Uterus (tissue), 4 donors: ENCODE results near the gene VSNL1. TPM values are rescaled to one million over a fixed set of nuclear protein-coding genes. Genes with fewer than 3 reads are reported as not detected.

Experiments used
- DNase-seq, 2 donors: peaks; one replicate each; pipeline ENCODE4 v3.0.0-alpha.2; 2019 to 2020
- H3K27ac ChIP-seq, 2 donors: fragments of 200-600 bp; sonication (generic); 1 replicate in 1 of 2; 2 replicates in 1 of 2; pipeline ENCODE4 v1.5.1; 2016 to 2018
- H3K27me3 ChIP-seq, 2 donors: fragments of 200-600 bp; sonication (generic); one replicate each; pipeline ENCODE4 v1.5.1; 2018 to 2019; ENCODE audit warnings: control low read depth in 1 of 2
- H3K36me3 ChIP-seq, 2 donors: fragments of 200-600 bp; sonication (generic); one replicate each; pipeline ENCODE4 v1.5.1; 2019; ENCODE audit warnings: control low read depth in 1 of 2
- H3K4me1 ChIP-seq, 2 donors: fragments of 200-600 bp; sonication (generic); one replicate each; pipeline ENCODE4 v1.5.1; 2018 to 2019; ENCODE audit warnings: control low read depth in 1 of 2
- H3K4me3 ChIP-seq, 2 donors: fragments of 200-600 bp; sonication (generic); 1 replicate in 1 of 2; 2 replicates in 1 of 2; pipeline ENCODE4 v1.5.1; 2018 to 2019; ENCODE audit warnings: mild to moderate bottlenecking in 1 of 2
- H3K9me3 ChIP-seq, 2 donors: fragments of 200-600 bp; sonication (generic); one replicate each; pipeline ENCODE4 v1.5.1; 2019; ENCODE audit warnings: control low read depth in 1 of 2
- CTCF ChIP-seq, 4 experiments: fragments of 200-600 bp in 2 of 4; fragments of 450-650 bp in 2 of 4; sonication (generic) in 2 of 4; IDR thresholded peaks; one replicate each; pipeline ENCODE4 v1.5.1; 2016 to 2019; ENCODE audit warnings: antibody characterized with exemption in 4 of 4, mild to moderate bottlenecking in 2 of 4, moderate library complexity in 1 of 4
- POLR2A ChIP-seq, 2 donors: fragments of 450-650 bp; IDR thresholded peaks; one replicate each; pipeline ENCODE4 v1.6.1; 2016; ENCODE audit warnings: antibody characterized with exemption in 2 of 2, mild to moderate bottlenecking in 1 of 2, moderate library complexity in 1 of 2
- intact Hi-C: fragments of 100-400 bp; cut with DNase I; formaldehyde crosslinking; loops from one replicate; pipeline ENCODE4 v1.15.1; 2023; ENCODE audit warnings: low total_unique reads
- total RNA-seq, 4 donors: library from RNA; depleted of rRNA in 3 of 4; stranded (reverse); fragments of >200 nt in 3 of 4; gene quantifications; one replicate each; pipeline versions ENCODE4 v1.1.0 to v1.2.4, GENCODE V29; 2014 to 2023
- donor health status: DM: yes; HTN: yes; CAD: no.

Gene VSNL1
- total RNA-seq, result 1 to 10 TPM in 1 of 4 donors, under 1 TPM in 2, not detected in 1; 0.29 to 1.8 (median 0.61) TPM

GRCh38 chr2:17540093-17540812 lies at the start of gene VSNL1:
TSS of gene VSNL1 (plus strand) at chr2:17540696. CDS start at chr2:17592075, 51,379 bp downstream.
- Histone ChIP-seq H3K36me3 (no peaks in the 10 kb centered on the region), H3K27ac (peak within 1 kb of the TSS; percentile 56 to 71), H3K9me3 (no peaks in the 10 kb centered on the region), H3K27me3 (peaks cover 0 to 11% of the 10 kb centered on the region in 2 donors), H3K4me3 (peak within 1 kb of the TSS; percentile 32 to 50), H3K4me1 (no peaks in the 10 kb centered on the region)
- intact Hi-C loops, result no loop called here
- TF ChIP-seq POLR2A (IDR thresholded peaks at IDR 0.05), result peak in 1 of 2 donors; percentile 36
- TF ChIP-seq CTCF (IDR thresholded peaks at IDR 0.05), result peak in 1 of 4 experiments; percentile 17
- DNase-seq, result peak; percentile 80 to 83

GRCh38 chr2:17495590-17495989 lies 44.9 kb upstream of the VSNL1 start:
- H3K36me3 ChIP-seq, result no peaks in the 10 kb centered on the region
- TF ChIP-seq CTCF (IDR thresholded peaks at IDR 0.05), result no peak
- no peak for TF ChIP-seq POLR2A (IDR thresholded peaks at IDR 0.05)
- no peaks in the 10 kb centered on the region for H3K4me1 ChIP-seq
- H3K9me3 ChIP-seq, result no peaks in the 10 kb centered on the region
- no peak overlapping the region for H3K4me3 ChIP-seq
- no peak overlapping the region for H3K27ac ChIP-seq
- no peaks in the 10 kb centered on the region for H3K27me3 ChIP-seq
- DNase-seq, result no peak
- intact Hi-C loops, result no loop called here

GRCh38 chr2:17497718-17498117 lies 42.8 kb upstream of the VSNL1 start:
- intact Hi-C loops, result no loop called here
- no peaks in the 10 kb centered on the region for H3K4me1 ChIP-seq
- H3K9me3 ChIP-seq, result no peaks in the 10 kb centered on the region
- H3K27me3 ChIP-seq, result no peaks in the 10 kb centered on the region
- TF ChIP-seq CTCF (IDR thresholded peaks at IDR 0.05) (no peak), POLR2A (IDR thresholded peaks at IDR 0.05) (no peak)
- H3K27ac ChIP-seq, result no peak overlapping the region
- no peaks in the 10 kb centered on the region for H3K36me3 ChIP-seq
- no peak for DNase-seq
- no peak overlapping the region for H3K4me3 ChIP-seq

GRCh38 chr2:17506736-17507616 lies 33.5 kb upstream of the VSNL1 start:
- no peaks in the 10 kb centered on the region for H3K27me3 ChIP-seq
- intact Hi-C loops, result no loop called here
- H3K4me3 ChIP-seq, result no peak overlapping the region
- H3K36me3 ChIP-seq, result no peaks in the 10 kb centered on the region
- DNase-seq, result no peak
- H3K4me1 ChIP-seq, result no peaks in the 10 kb centered on the region
- TF ChIP-seq CTCF (IDR thresholded peaks at IDR 0.05) (no peak), POLR2A (IDR thresholded peaks at IDR 0.05) (no peak)
- no peak overlapping the region for H3K27ac ChIP-seq
- no peaks in the 10 kb centered on the region for H3K9me3 ChIP-seq

GRCh38 chr2:17515652-17516051 lies 24.8 kb upstream of the VSNL1 start:
- Histone ChIP-seq H3K9me3 (no peaks in the 10 kb centered on the region), H3K36me3 (no peaks in the 10 kb centered on the region), H3K4me1 (no peaks in the 10 kb centered on the region), H3K27me3 (no peaks in the 10 kb centered on the region), H3K4me3 (no peak overlapping the region), H3K27ac (no peak overlapping the region)
- DNase-seq, result no peak
- TF ChIP-seq POLR2A (IDR thresholded peaks at IDR 0.05) (no peak), CTCF (IDR thresholded peaks at IDR 0.05) (no peak)
- intact Hi-C loops, result no loop called here
